DMS153 treated with DMSO at 0.1 percent for 48 hours (cell line): ENCODE data around the gene EXO1.
A peak's percentile ranks its signal among the peaks of the same experiment; 100 is the strongest.
"Not testable (repeated sequence)": the region's sequence is repeated elsewhere in the genome, so short reads cannot be mapped to it uniquely, and the experiment has no call there.

Experiments used
- DNase-seq: peaks from one replicate; lab custom pipeline; 2025; ENCODE audit not compliant: unreplicated experiment; lab: John Stamatoyannopoulos, UW

Gene EXO1

GRCh38 chr1:241834733-241835377, 13.1 kb upstream of the EXO1 start:
- peak; percentile 30 for DNase-seq

- no peak for DNase-seq
Observed at GRCh38 chr1:241836941-241837340, 11.1 kb upstream of the EXO1 start.

- DNase-seq: no peak
Observed at GRCh38 chr1:241837416-241837815, 10.6 kb upstream of the EXO1 start.

- DNase-seq: no peak
Observed at GRCh38 chr1:241837901-241838300, 10.1 kb upstream of the EXO1 start.

GRCh38 chr1:241838897-241839296, 9.1 kb upstream of the EXO1 start:
- no peak for DNase-seq

GRCh38 chr1:241839369-241839979, 8.5 kb upstream of the EXO1 start:
- DNase-seq: no peak

- no peak for DNase-seq
Observed at GRCh38 chr1:241840164-241840563, 7.8 kb upstream of the EXO1 start.

- DNase-seq: peak; percentile 41
Observed at GRCh38 chr1:241841691-241842090, 6.3 kb upstream of the EXO1 start.

- no peak for DNase-seq
Observed at GRCh38 chr1:241842565-241842964, 5.4 kb upstream of the EXO1 start.

- no peak for DNase-seq
Observed at GRCh38 chr1:241844593-241844992, 3.4 kb upstream of the EXO1 start.

- DNase-seq: no peak
Observed at GRCh38 chr1:241846375-241846774, 1.6 kb upstream of the EXO1 start.

- DNase-seq: no peak
Observed at GRCh38 chr1:241846862-241847539, 1.0 kb upstream of the EXO1 start.

GRCh38 chr1:241847540-241847795, 536 bp upstream of the EXO1 start:
- no peak for DNase-seq

- no peak for DNase-seq
Observed at GRCh38 chr1:241848686-241849344, 811 bp downstream of the EXO1 start.

- no peak for DNase-seq
Observed at GRCh38 chr1:241849345-241849695, 1.3 kb downstream of the EXO1 start.

- not testable (repeated sequence) for DNase-seq
Observed at GRCh38 chr1:241855545-241856140, 7.6 kb downstream of the EXO1 start.

- DNase-seq: no peak
Observed at GRCh38 chr1:241857131-241857530, 9.1 kb downstream of the EXO1 start.

- DNase-seq: no peak
Observed at GRCh38 chr1:241860922-241861321, 12.9 kb downstream of the EXO1 start.

- no peak for DNase-seq
Observed at GRCh38 chr1:241869022-241869421, 21.0 kb downstream of the EXO1 start.

- no peak for DNase-seq
Observed at GRCh38 chr1:241870336-241870735, 22.3 kb downstream of the EXO1 start.

- no peak for DNase-seq
Observed at GRCh38 chr1:241870746-241871430, 22.9 kb downstream of the EXO1 start.
